Breast epithelium (tissue), 4 donors: ENCODE measurements around the gene CDH4. TPM values are rescaled to one million over a fixed set of nuclear protein-coding genes. Genes with fewer than 3 reads are reported as not detected.

ENCODE experiments used
- DNase-seq, 2 donors: peaks; one replicate each; pipeline ENCODE4 v3.0.0-alpha.2; 2019; ENCODE audit warnings: low spot score in 2 of 2
- H3K27ac ChIP-seq, 2 donors: fragments of 200-600 bp; sonication (generic) in 1 of 2; one replicate each; pipeline ENCODE4 v1.5.1; 2016 to 2019; ENCODE audit warnings: mild to moderate bottlenecking in 1 of 2
- H3K27me3 ChIP-seq, 2 donors: fragments of 200-600 bp; sonication (generic) in 1 of 2; one replicate each; pipeline versions ENCODE4 v1.5.1 to v1.6.0; 2017 to 2019; ENCODE audit warnings: control low read depth in 1 of 2, mild to moderate bottlenecking in 1 of 2
- H3K36me3 ChIP-seq: fragments of 200-600 bp; one replicate; pipeline ENCODE4 v1.5.1; 2019
- H3K4me1 ChIP-seq, 2 donors: fragments of 200-600 bp; sonication (generic); one replicate each; pipeline ENCODE4 v1.5.1; 2016 to 2019; ENCODE audit warnings: control low read depth in 1 of 2
- H3K4me3 ChIP-seq, 3 donors: fragments of 200-600 bp; sonication (generic); 1 replicate in 2 of 3; 2 replicates in 1 of 3; pipeline ENCODE4 v1.5.1; 2016 to 2019; ENCODE audit warnings: mild to moderate bottlenecking in 3 of 3, moderate library complexity in 2 of 3
- H3K9me3 ChIP-seq, 2 donors: fragments of 200-600 bp; sonication (generic) in 1 of 2; one replicate each; pipeline ENCODE4 v1.5.1; 2016 to 2019; ENCODE audit warnings: control low read depth in 1 of 2
- CTCF ChIP-seq, 3 donors: fragments of 450-650 bp; IDR thresholded peaks; one replicate each; pipeline ENCODE4 v1.5.1; 2016 to 2017; ENCODE audit warnings: antibody characterized with exemption in 3 of 3, mild to moderate bottlenecking in 3 of 3, moderate library complexity in 3 of 3
- POLR2A ChIP-seq: fragments of 450-650 bp; IDR thresholded peaks from one replicate; pipeline ENCODE4 v1.6.1; 2016; ENCODE audit warnings: antibody characterized with exemption, mild to moderate bottlenecking, moderate library complexity
- POLR2AphosphoS5 ChIP-seq, 3 donors: sonication (generic); formaldehyde crosslinking; IDR thresholded peaks; one replicate each; pipeline ENCODE4 v1.6.1; 2017; ENCODE audit warnings: antibody characterized with exemption in 3 of 3
- intact Hi-C: fragments of 100-400 bp; cut with DNase I; formaldehyde crosslinking; loops from one replicate; pipeline ENCODE4 v1.15.1; 2023; ENCODE audit warnings: low total_unique reads
- total RNA-seq, 3 donors: library from RNA; depleted of rRNA; stranded (reverse); fragments of >200 nt; gene quantifications; one replicate each; pipeline ENCODE4 v1.1.0, GENCODE V29; 2016

The CDH4 gene
- total RNA-seq, 3 donors from 2014 or later: under 0.01 TPM; not detected in 2

- Histone ChIP-seq H3K36me3 (no peaks in the 10 kb centered on the region), H3K27ac (no peak overlapping the region), H3K27me3 (peaks cover 0 to 18% of the 10 kb centered on the region in 2 donors), H3K9me3 (no peaks in the 10 kb centered on the region), H3K4me1 (no peaks in the 10 kb centered on the region), H3K4me3 (no peak overlapping the region)
- no peak for DNase-seq
- no peak for TF ChIP-seq CTCF (IDR thresholded peaks at IDR 0.05)
- no peak for TF ChIP-seq POLR2AphosphoS5 (IDR thresholded peaks at IDR 0.05)
- TF ChIP-seq POLR2A: no peak
- intact Hi-C loops: no loop called here
These were observed 271.1 kb downstream of the CDH4 start for GRCh38 chr20:61523145-61523544.

- Histone ChIP-seq H3K27me3 (peaks cover 0 to 18% of the 10 kb centered on the region in 2 donors), H3K4me3 (no peak overlapping the region), H3K27ac (no peak overlapping the region), H3K36me3 (no peaks in the 10 kb centered on the region), H3K4me1 (no peaks in the 10 kb centered on the region), H3K9me3 (no peaks in the 10 kb centered on the region)
- TF ChIP-seq POLR2AphosphoS5 (IDR thresholded peaks at IDR 0.05) (no peak), POLR2A (no peak), CTCF (IDR thresholded peaks at IDR 0.05) (no peak)
- intact Hi-C loops: loop anchor here (5.0 kb wide), 1 partner anchor 663 kb away; no protein-coding TSS in a partner anchor
- no peak for DNase-seq
These were observed 273.0 kb downstream of the CDH4 start for GRCh38 chr20:61524951-61525666.

GRCh38 chr20:61525781-61526431 lies 273.8 kb downstream of the CDH4 start:
- intact Hi-C loops: loop anchor here (5.0 kb wide), 1 partner anchor 664 kb away; no protein-coding TSS in a partner anchor
- H3K4me3 ChIP-seq: no peak overlapping the region
- H3K27me3 ChIP-seq: peaks cover 0 to 18% of the 10 kb centered on the region in 2 donors
- no peak overlapping the region for H3K27ac ChIP-seq
- TF ChIP-seq POLR2AphosphoS5 (IDR thresholded peaks at IDR 0.05) (no peak), POLR2A (no peak), CTCF (IDR thresholded peaks at IDR 0.05) (no peak)
- no peaks in the 10 kb centered on the region for H3K9me3 ChIP-seq
- no peak for DNase-seq
- H3K36me3 ChIP-seq: no peaks in the 10 kb centered on the region
- no peaks in the 10 kb centered on the region for H3K4me1 ChIP-seq

GRCh38 chr20:61526907-61527306 lies 274.8 kb downstream of the CDH4 start:
- Histone ChIP-seq H3K27ac (no peak overlapping the region), H3K36me3 (no peaks in the 10 kb centered on the region), H3K27me3 (peaks cover 0 to 18% of the 10 kb centered on the region in 2 donors), H3K4me3 (no peak overlapping the region), H3K4me1 (no peaks in the 10 kb centered on the region), H3K9me3 (no peaks in the 10 kb centered on the region)
- no peak for DNase-seq
- intact Hi-C loops: loop anchor here (5.0 kb wide), 1 partner anchor 665 kb away; no protein-coding TSS in a partner anchor
- TF ChIP-seq POLR2AphosphoS5 (IDR thresholded peaks at IDR 0.05) (no peak), CTCF (IDR thresholded peaks at IDR 0.05) (no peak), POLR2A (no peak)

- intact Hi-C loops: loop anchor here (5.0 kb wide), 1 partner anchor 665 kb away; no protein-coding TSS in a partner anchor
- DNase-seq: no peak
- H3K9me3 ChIP-seq: no peaks in the 10 kb centered on the region
- H3K36me3 ChIP-seq: no peaks in the 10 kb centered on the region
- no peak for TF ChIP-seq CTCF (IDR thresholded peaks at IDR 0.05)
- no peak for TF ChIP-seq POLR2A
- TF ChIP-seq POLR2AphosphoS5 (IDR thresholded peaks at IDR 0.05): no peak
- H3K4me3 ChIP-seq: no peak overlapping the region
- peaks cover 0 to 20% of the 10 kb centered on the region in 2 donors for H3K27me3 ChIP-seq
- no peaks in the 10 kb centered on the region for H3K4me1 ChIP-seq
- no peak overlapping the region for H3K27ac ChIP-seq
These were observed 275.6 kb downstream of the CDH4 start for GRCh38 chr20:61527626-61528025.
